ENCODE measurements around the gene CENPP. TPM values are rescaled to one million over a fixed set of nuclear protein-coding genes. Genes with fewer than 3 reads are reported as not detected.
"Not testable (repeated sequence)": the region's sequence is repeated elsewhere in the genome, so short reads cannot be mapped to it uniquely, and the experiment has no call there.

Gene CENPP
- total RNA-seq, 4 donors from 2014 or later: 0.37 to 7.1 (median 3.2) TPM

- H3K27ac ChIP-seq: peak overlapping the region; percentile 61 to 87 (median 73)
- H3K4me3 ChIP-seq: no peak overlapping the region
- no peaks in the 10 kb centered on the region for H3K36me3 ChIP-seq
- H3K4me1 ChIP-seq: peaks cover 0 to 42% (median 7%) of the 10 kb centered on the region in 4 donors
- in situ Hi-C loops (cut with MboI; ENCODE audit: low pct_ligation_motif_present in 1 of 4, low pct_unique_long_range_greater_than_20kb in 1 of 4, low sequenced_read_pairs in 3 of 4) (no loop called here), intact Hi-C loops (cut with DNase I; ENCODE audit: low total_unique reads) (loop anchor here (10.0 kb wide), 1 partner anchor 113 kb away; no protein-coding TSS in a partner anchor)
- TF ChIP-seq EP300 (IDR thresholded peaks at IDR 0.05; ENCODE audit: low read depth) (no peak), POLR2A (IDR thresholded peaks at IDR 0.05) (no peak), POLR2AphosphoS5 (IDR thresholded peaks at IDR 0.05) (no peak), CTCF (IDR thresholded peaks at IDR 0.05) (no peak)
- DNase-seq: no peak
- H3K27me3 ChIP-seq: no peaks in the 10 kb centered on the region
- WGBS, 2 donors (ENCODE audit: low coverage in 1 of 2): 89 to 100% methylated on average over 1 to 11 of the region's 11 CpGs
- H3K9me3 ChIP-seq: no peaks in the 10 kb centered on the region
Observed at GRCh38 chr9:92617951-92618510, 292.3 kb downstream of the CENPP start.

GRCh38 chr9:92618633-92619225, 293.0 kb downstream of the CENPP start:
- 70 to 85% methylated on average over 4 to 10 of the region's 10 CpGs for WGBS, 2 donors (ENCODE audit: low coverage in 1 of 2)
- DNase-seq: no peak
- TF ChIP-seq CTCF (IDR thresholded peaks at IDR 0.05) (no peak), EP300 (IDR thresholded peaks at IDR 0.05; ENCODE audit: low read depth) (no peak), POLR2A (IDR thresholded peaks at IDR 0.05) (no peak), POLR2AphosphoS5 (IDR thresholded peaks at IDR 0.05) (no peak)
- Histone ChIP-seq H3K4me1 (peaks cover 0 to 42% (median 7%) of the 10 kb centered on the region in 4 donors), H3K27ac (peak overlapping the region; percentile 61 to 87 (median 73)), H3K9me3 (no peaks in the 10 kb centered on the region), H3K36me3 (no peaks in the 10 kb centered on the region), H3K4me3 (no peak overlapping the region), H3K27me3 (no peaks in the 10 kb centered on the region)
- in situ Hi-C loops (cut with MboI; ENCODE audit: low pct_ligation_motif_present in 1 of 4, low pct_unique_long_range_greater_than_20kb in 1 of 4, low sequenced_read_pairs in 3 of 4): no loop called here
- intact Hi-C loops (cut with DNase I; ENCODE audit: low total_unique reads): loop anchor here (10.0 kb wide), 1 partner anchor 114 kb away; no protein-coding TSS in a partner anchor

DNA sequence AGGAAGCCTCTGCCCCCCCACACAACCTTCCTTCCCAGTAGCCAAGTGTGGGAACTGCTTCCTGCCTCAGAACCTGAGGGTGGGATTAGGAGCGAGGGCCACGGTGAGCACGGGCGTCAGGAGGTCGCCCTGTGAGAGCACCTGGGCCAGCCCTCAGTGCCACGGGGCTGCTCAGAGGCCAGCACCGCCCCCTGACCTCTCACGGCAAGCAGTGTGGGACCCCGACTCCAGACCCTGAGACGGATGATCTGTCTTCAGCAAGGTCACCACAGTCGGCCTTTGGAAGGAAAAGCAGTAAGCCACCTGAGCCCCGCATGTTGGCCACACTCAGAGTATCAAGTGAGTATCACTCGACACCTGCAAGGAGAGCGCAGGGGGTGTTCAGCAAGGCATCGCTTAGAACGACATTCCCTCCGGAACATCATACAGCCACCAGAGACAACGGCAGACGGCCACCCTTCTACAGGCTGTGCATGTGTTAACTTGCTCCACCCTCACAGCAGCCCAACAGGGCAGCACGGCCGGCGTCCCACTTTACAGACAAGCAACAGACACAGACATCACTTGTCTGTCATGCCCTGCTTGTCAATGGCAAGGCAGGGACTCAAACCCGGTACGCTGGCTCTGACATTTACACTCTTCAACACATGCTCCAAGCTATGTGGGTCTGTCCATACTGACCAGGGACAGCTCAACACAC, 294.0 kb downstream of the CENPP start:
- WGBS, 2 donors (ENCODE audit: low coverage in 1 of 2): 86% methylated on average over 24 of the region's 24 CpGs; no CpG with 5 or more reads in 1 of the 2 donors
- DNase-seq: no peak
- in situ Hi-C loops (cut with MboI; ENCODE audit: low pct_ligation_motif_present in 1 of 4, low pct_unique_long_range_greater_than_20kb in 1 of 4, low sequenced_read_pairs in 3 of 4): loop anchor here in 1 of 4 donors (10.0 kb wide), 1 partner anchor 285 kb away; no protein-coding TSS in a partner anchor
- Histone ChIP-seq H3K27ac (peak overlapping the region in 1 of 4 donors; percentile 12), H3K4me1 (peaks cover 0 to 43% (median 7%) of the 10 kb centered on the region in 4 donors), H3K36me3 (no peaks in the 10 kb centered on the region), H3K9me3 (no peaks in the 10 kb centered on the region), H3K27me3 (no peaks in the 10 kb centered on the region), H3K4me3 (no peak overlapping the region)
- intact Hi-C loops (cut with DNase I; ENCODE audit: low total_unique reads): loop anchor here (10.0 kb wide), 1 partner anchor 115 kb away; no protein-coding TSS in a partner anchor
- TF ChIP-seq CTCF (IDR thresholded peaks at IDR 0.05) (no peak), POLR2AphosphoS5 (IDR thresholded peaks at IDR 0.05) (no peak), POLR2A (IDR thresholded peaks at IDR 0.05) (no peak), EP300 (IDR thresholded peaks at IDR 0.05; ENCODE audit: low read depth) (no peak)

DNA sequence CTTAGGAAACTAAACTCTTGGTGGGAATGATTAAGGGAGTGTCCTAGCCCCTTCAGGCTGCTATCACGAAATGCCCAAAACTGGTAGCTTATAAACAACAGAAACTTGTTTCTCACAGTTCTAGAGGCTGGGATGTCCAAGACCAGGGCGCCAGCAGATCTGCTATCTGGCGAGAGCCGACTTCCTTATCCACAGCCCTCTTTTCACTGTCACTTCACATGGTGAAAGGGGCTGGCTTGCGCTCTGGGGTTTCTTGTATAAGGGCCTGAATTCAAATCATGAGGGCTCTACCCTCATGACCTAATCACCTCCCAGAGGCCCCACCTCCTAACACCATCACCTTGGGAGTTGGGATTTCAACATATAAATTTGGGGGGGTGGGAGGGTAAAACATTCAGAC, 295.1 kb downstream of the CENPP start:
- 98% methylated on average over 5 of the region's 5 CpGs; no CpG with 5 or more reads in 1 of the 2 donors for WGBS, 2 donors (ENCODE audit: low coverage in 1 of 2)
- Histone ChIP-seq H3K4me1 (peaks cover 0 to 35% (median 7%) of the 10 kb centered on the region in 4 donors), H3K36me3 (no peaks in the 10 kb centered on the region), H3K27me3 (no peaks in the 10 kb centered on the region), H3K4me3 (no peak overlapping the region), H3K9me3 (no peaks in the 10 kb centered on the region), H3K27ac (peak overlapping the region; percentile 12 to 34 (median 32))
- TF ChIP-seq POLR2A (IDR thresholded peaks at IDR 0.05) (no peak), EP300 (IDR thresholded peaks at IDR 0.05; ENCODE audit: low read depth) (no peak), POLR2AphosphoS5 (IDR thresholded peaks at IDR 0.05) (no peak), CTCF (IDR thresholded peaks at IDR 0.05) (no peak)
- intact Hi-C loops (cut with DNase I; ENCODE audit: low total_unique reads): no loop called here
- DNase-seq: no peak
- in situ Hi-C loops (cut with MboI; ENCODE audit: low pct_ligation_motif_present in 1 of 4, low pct_unique_long_range_greater_than_20kb in 1 of 4, low sequenced_read_pairs in 3 of 4): loop anchor here in 1 of 4 donors (10.0 kb wide), 1 partner anchor 286 kb away; no protein-coding TSS in a partner anchor

GRCh38 chr9:92623936-92624335, 298.2 kb downstream of the CENPP start:
- H3K36me3 ChIP-seq; H3K27me3 ChIP-seq; H3K27ac ChIP-seq; H3K9me3 ChIP-seq; H3K4me3 ChIP-seq; H3K4me1 ChIP-seq; intact Hi-C loops (cut with DNase I; ENCODE audit: low total_unique reads); DNase-seq: not testable (repeated sequence)
- in situ Hi-C loops (cut with MboI; ENCODE audit: low pct_ligation_motif_present in 1 of 4, low pct_unique_long_range_greater_than_20kb in 1 of 4, low sequenced_read_pairs in 3 of 4): loop anchor here in 1 of 4 donors (10.0 kb wide), 1 partner anchor 289 kb away; no protein-coding TSS in a partner anchor
- WGBS, 2 donors (ENCODE audit: low coverage in 1 of 2): 89% methylated on average over 3 of the region's 3 CpGs; no CpG with 5 or more reads in 1 of the 2 donors

Measured in transverse colon (tissue), 4 donors.